Type B pancreatic cell (in vitro differentiated cells): Measurements from ENCODE around the gene SLC15A1. TPM values are rescaled to one million over a fixed set of nuclear protein-coding genes. Genes with fewer than 3 reads are reported as not detected.

Source experiments
- DNase-seq: peaks from one replicate; pipeline ENCODE4 v3.0.0; 2021; ENCODE audit warnings: mixed read lengths; ENCODE audit not compliant: unreplicated experiment; ENCODE audit errors: extremely low spot score
- H3K27ac Mint-ChIP-seq: 2 replicates; pipeline ENCODE4 v1.8.0; 2021; ENCODE audit warnings: mild to moderate bottlenecking, mixed read lengths
- H3K27me3 Mint-ChIP-seq: 2 replicates; pipeline ENCODE4 v1.8.0; 2021; ENCODE audit warnings: mixed read lengths
- H3K36me3 Mint-ChIP-seq: 2 replicates; pipeline ENCODE4 v1.8.0; 2021; ENCODE audit warnings: mixed read lengths
- H3K4me1 Mint-ChIP-seq: one replicate; pipeline ENCODE4 v1.8.0; 2021; ENCODE audit warnings: mixed read lengths; ENCODE audit not compliant: unreplicated experiment
- H3K4me3 Mint-ChIP-seq: 2 replicates; pipeline ENCODE4 v1.8.0; 2021; ENCODE audit warnings: mild to moderate bottlenecking, mixed read lengths
- H3K9me3 Mint-ChIP-seq: 2 replicates; pipeline ENCODE4 v1.8.0; 2021; ENCODE audit warnings: mixed read lengths
- CTCF ChIP-seq: fragments of 200-600 bp; sonication (generic); conservative IDR thresholded peaks from 2 replicates; pipeline ENCODE4 v1.5.0; 2021; ENCODE audit warnings: antibody characterized with exemption, mild to moderate bottlenecking
- total RNA-seq: library from RNA; stranded (reverse); gene quantifications from 2 replicates; pipeline ENCODE4 v1.2.1, GENCODE V29; 2021; ENCODE audit warnings: low replicate concordance

Gene SLC15A1
- total RNA-seq, 1 donor from 2014 or later, result 3.2 TPM

DNA sequence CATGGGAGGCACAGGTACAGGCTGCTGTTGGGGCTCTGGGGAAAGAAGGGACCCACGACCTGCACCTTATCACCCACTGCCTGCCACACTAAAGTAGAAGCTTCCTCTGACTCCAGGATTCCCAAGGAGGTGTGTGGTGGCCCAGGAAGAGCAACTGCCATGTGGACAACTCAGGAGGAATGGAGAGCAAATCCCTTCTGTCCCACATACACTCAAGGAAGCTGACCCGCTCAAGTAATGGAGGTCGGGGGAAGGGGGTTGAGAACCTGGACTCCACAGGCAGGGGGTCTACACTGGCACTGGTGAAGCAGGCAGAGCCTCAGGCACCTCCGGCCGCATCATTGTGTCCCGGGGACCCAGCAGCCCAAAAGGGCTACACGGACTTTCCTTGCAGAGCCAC is 29.4 kb upstream of the SLC15A1 start:
- Mint-ChIP-seq H3K27ac (no peak overlapping the region), H3K9me3 (no peaks in the 10 kb centered on the region), H3K4me1 (no peaks in the 10 kb centered on the region), H3K36me3 (no peaks in the 10 kb centered on the region), H3K27me3 (peaks cover 3% of the 10 kb centered on the region), H3K4me3 (no peak overlapping the region)
- TF ChIP-seq CTCF, result no peak
- no peak for DNase-seq

DNA sequence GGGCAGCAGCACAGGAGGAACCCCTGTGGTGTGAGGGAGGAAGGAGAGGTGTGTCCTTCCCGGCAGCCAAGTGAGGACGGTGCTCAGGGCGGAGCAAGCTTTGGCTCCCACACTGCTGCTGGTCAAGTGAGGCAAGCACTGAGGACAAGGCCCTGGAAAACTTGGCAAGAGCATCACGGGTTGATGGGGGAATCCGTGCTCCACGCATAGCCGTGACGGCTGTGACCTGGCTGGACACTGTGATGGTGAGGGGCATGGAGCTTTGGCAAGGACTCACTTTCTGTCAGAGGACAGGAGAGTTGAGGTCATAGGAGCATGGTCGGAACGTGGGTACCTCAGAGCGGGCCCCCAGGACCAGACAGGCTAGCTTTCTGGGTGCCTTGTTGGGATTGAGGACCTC is 29.0 kb upstream of the SLC15A1 start:
- H3K36me3 Mint-ChIP-seq, result no peaks in the 10 kb centered on the region
- no peaks in the 10 kb centered on the region for H3K9me3 Mint-ChIP-seq
- DNase-seq, result no peak
- no peaks in the 10 kb centered on the region for H3K4me1 Mint-ChIP-seq
- H3K4me3 Mint-ChIP-seq, result no peak overlapping the region
- H3K27ac Mint-ChIP-seq, result no peak overlapping the region
- TF ChIP-seq CTCF, result no peak
- no peaks in the 10 kb centered on the region for H3K27me3 Mint-ChIP-seq

GRCh38 chr13:98781045-98781444 is 28.6 kb upstream of the SLC15A1 start:
- Mint-ChIP-seq H3K4me3 (no peak overlapping the region), H3K27ac (no peak overlapping the region), H3K36me3 (no peaks in the 10 kb centered on the region), H3K4me1 (no peaks in the 10 kb centered on the region), H3K9me3 (no peaks in the 10 kb centered on the region), H3K27me3 (peaks cover 2% of the 10 kb centered on the region)
- TF ChIP-seq CTCF, result no peak
- no peak for DNase-seq

DNA sequence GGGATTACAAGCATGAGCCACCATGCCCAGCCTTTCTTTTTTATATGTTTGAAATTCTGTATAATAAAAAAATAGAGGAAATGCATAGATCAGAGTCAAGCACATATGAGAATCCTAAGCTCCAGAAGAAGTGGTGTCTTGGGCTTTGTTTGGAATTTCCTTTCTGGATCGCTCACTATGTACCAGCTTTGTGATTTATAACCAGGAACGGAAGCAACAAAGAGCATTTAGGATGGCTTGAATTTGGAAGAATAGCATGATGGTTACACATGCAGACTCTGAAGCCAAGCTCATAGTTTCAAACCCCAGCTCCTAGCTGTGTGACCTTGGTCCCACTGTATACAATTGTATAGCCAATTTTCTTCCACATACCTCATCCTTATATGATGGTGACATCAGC is 28.0 kb upstream of the SLC15A1 start:
- no peaks in the 10 kb centered on the region for H3K4me1 Mint-ChIP-seq
- DNase-seq, result no peak
- H3K27ac Mint-ChIP-seq, result no peak overlapping the region
- no peak for TF ChIP-seq CTCF
- H3K9me3 Mint-ChIP-seq, result no peaks in the 10 kb centered on the region
- H3K36me3 Mint-ChIP-seq, result no peaks in the 10 kb centered on the region
- H3K27me3 Mint-ChIP-seq, result peaks cover 4% of the 10 kb centered on the region
- H3K4me3 Mint-ChIP-seq, result no peak overlapping the region

GRCh38 chr13:98779695-98780094 is 27.2 kb upstream of the SLC15A1 start:
- DNase-seq, result no peak
- H3K4me3 Mint-ChIP-seq, result no peak overlapping the region

More at GRCh38 chr13:98779695-98780094, 27.2 kb upstream of the SLC15A1 start:
- Mint-ChIP-seq H3K27me3 (peaks cover 4% of the 10 kb centered on the region), H3K27ac (no peak overlapping the region), H3K4me1 (no peaks in the 10 kb centered on the region), H3K36me3 (no peaks in the 10 kb centered on the region), H3K9me3 (no peaks in the 10 kb centered on the region)
- no peak for TF ChIP-seq CTCF
